Ishikawa (cell line): ENCODE measurements around the gene UBE2H.

Source experiments
- CEBPB ChIP-seq: IDR thresholded peaks from 2 replicates; pipeline ENCODE4 v1.6.1; 2012
- CREB1 ChIP-seq: IDR thresholded peaks from 2 replicates; pipeline ENCODE4 v1.6.1; 2012; ENCODE audit warnings: low read depth
- EGR1 ChIP-seq: IDR thresholded peaks from 2 replicates; pipeline ENCODE4 v1.6.1; 2012
- EP300 ChIP-seq: IDR thresholded peaks from 2 replicates; pipeline ENCODE4 v1.6.1; 2012; ENCODE audit warnings: borderline replicate concordance
- FOXM1 ChIP-seq: IDR thresholded peaks from 2 replicates; pipeline ENCODE4 v1.6.1; 2012; ENCODE audit warnings: low read depth, borderline replicate concordance
- MAX ChIP-seq: IDR thresholded peaks from 2 replicates; pipeline ENCODE4 v1.6.1; 2012
- NFIC ChIP-seq: IDR thresholded peaks from 2 replicates; pipeline ENCODE4 v1.6.1; 2012
- RAD21 ChIP-seq: IDR thresholded peaks from 2 replicates; pipeline ENCODE4 v1.6.1; 2012; ENCODE audit warnings: low read depth
- TAF1 ChIP-seq: IDR thresholded peaks from 2 replicates; pipeline ENCODE4 v1.6.1; 2012; ENCODE audit warnings: low read depth, mild to moderate bottlenecking
- TCF12 ChIP-seq: IDR thresholded peaks from 2 replicates; pipeline ENCODE4 v1.6.1; 2012; ENCODE audit warnings: low read depth
- TEAD4 ChIP-seq: IDR thresholded peaks from 2 replicates; pipeline ENCODE4 v1.6.1; 2012
- USF1 ChIP-seq: IDR thresholded peaks from 2 replicates; pipeline ENCODE4 v1.6.1; 2012
- YY1 ChIP-seq: IDR thresholded peaks from 2 replicates; pipeline ENCODE4 v1.6.1; 2012; ENCODE audit warnings: low read depth
- ZBTB7A ChIP-seq: IDR thresholded peaks from 2 replicates; pipeline ENCODE4 v1.6.1; 2012; ENCODE audit warnings: low read depth
- TF ChIP-seq, protein P1 (sequence below): IDR thresholded peaks from 2 replicates; pipeline ENCODE4 v1.6.1; 2012; ENCODE audit warnings: low read depth, mild to moderate bottlenecking

The UBE2H gene

DNA sequence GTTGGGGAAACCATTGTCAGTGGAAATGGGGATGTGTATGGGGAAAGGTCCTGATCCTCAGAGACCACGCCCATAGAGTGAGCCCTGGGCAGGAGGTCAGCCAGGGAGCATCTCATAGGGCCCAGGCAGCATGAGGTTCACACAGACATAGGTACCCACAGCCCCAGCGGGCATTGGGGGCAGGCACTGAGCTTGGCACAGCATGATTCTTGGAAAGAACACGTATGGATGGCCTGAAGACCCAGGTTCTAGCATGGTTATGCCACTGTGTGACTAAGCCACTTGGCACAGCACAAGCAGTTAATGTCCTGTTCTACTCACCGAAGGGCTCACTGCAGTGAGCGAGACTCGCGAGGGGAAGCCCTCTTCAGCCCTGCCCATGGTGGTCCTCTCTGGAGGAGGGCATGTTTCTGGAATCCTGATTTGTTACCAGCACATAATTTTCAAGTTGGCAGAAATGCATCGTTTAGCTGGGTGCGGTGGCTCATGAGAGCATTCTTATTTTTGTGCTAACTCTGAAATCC is 125.2 kb downstream of the UBE2H start:
- TF ChIP-seq CEBPB, result no peak
- no peak for TF ChIP-seq NFIC

DNA sequence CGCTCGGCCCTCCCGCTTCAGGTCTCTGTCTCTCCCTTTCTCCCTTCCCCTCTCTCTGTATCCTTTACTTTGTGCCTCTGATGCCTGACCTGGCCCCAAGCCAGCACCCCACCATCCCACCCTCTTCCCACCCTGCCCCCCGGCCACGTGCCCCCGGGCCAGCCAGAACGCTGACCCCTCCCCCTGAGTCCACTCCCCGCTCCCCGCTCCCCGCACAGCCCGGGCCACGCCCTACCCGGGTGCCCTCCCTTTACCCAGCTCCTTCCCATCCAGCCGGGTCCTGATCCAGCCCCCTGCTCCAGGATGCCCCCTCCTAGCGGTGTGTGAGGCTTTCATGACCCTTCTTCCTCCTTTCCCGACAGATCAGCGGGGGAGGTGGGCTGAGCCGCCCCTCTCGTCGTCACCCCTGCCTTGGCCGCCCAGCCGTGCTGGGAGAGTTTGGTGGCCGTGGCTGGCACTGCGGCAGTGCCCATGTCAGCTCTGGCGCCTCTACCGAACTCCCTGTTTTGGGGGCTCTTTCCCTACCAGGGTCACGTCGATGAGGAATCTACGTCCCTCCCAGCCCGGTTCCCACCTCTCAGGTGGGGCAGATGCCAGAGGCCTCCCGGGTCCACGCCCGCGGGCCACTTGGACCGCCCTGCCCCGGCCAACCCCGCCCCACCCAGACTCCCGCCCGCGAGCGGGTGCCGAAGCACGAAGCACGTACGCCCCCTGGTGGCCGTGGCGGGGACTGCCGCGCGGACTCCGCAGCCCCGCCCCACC is 127.4 kb downstream of the UBE2H start:
- TF ChIP-seq NFIC (peak; percentile 46), CREB1 (no peak), EGR1 (no peak), EP300 (no peak), ZBTB7A (peak; percentile 97), TEAD4 (peak; percentile 44; the same call in 1 of the 2 replicates), FOXM1 (no peak), MAX (peak; percentile 84), TCF12 (peak; percentile 29; the same call in 1 of the 2 replicates), RAD21 (peak; percentile 71), CEBPB (no peak), USF1 (peak; percentile 79), YY1 (0 out of 2 replicates have a peak, but pooled peaks have one; percentile 41), TAF1 (0 out of 2 replicates have a peak, but pooled peaks have one; percentile 34)
- TF ChIP-seq, protein P1, sequence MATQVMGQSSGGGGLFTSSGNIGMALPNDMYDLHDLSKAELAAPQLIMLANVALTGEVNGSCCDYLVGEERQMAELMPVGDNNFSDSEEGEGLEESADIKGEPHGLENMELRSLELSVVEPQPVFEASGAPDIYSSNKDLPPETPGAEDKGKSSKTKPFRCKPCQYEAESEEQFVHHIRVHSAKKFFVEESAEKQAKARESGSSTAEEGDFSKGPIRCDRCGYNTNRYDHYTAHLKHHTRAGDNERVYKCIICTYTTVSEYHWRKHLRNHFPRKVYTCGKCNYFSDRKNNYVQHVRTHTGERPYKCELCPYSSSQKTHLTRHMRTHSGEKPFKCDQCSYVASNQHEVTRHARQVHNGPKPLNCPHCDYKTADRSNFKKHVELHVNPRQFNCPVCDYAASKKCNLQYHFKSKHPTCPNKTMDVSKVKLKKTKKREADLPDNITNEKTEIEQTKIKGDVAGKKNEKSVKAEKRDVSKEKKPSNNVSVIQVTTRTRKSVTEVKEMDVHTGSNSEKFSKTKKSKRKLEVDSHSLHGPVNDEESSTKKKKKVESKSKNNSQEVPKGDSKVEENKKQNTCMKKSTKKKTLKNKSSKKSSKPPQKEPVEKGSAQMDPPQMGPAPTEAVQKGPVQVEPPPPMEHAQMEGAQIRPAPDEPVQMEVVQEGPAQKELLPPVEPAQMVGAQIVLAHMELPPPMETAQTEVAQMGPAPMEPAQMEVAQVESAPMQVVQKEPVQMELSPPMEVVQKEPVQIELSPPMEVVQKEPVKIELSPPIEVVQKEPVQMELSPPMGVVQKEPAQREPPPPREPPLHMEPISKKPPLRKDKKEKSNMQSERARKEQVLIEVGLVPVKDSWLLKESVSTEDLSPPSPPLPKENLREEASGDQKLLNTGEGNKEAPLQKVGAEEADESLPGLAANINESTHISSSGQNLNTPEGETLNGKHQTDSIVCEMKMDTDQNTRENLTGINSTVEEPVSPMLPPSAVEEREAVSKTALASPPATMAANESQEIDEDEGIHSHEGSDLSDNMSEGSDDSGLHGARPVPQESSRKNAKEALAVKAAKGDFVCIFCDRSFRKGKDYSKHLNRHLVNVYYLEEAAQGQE, result no peak

GRCh38 chr7:129824291-129825208 is 128.2 kb downstream of the UBE2H start:
- TF ChIP-seq ZBTB7A, result no peak
- TF ChIP-seq RAD21, result peak; percentile 25; the same call in 1 of the 2 replicates

DNA sequence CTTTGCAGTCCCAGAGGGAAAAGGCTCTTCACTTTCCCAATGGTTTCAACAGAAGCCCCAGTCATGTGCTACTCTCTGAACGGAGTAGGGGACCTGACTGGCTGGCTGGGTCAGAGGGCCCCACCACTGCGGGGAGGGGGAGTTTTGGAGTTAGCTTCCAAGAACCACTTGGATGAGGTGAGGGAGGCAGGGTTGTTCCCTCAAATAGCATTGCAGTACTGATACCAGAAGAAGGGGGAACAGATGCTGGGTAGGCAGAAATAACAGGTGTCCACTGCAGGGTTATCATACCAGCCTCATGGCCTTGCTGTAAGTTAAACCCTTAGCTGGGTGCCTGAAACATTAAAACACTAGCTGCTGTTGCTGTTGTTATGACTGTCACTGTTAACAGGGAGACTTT is 131.3 kb downstream of the UBE2H start:
- TF ChIP-seq FOXM1 (no peak), CREB1 (no peak), EGR1 (no peak), TAF1 (no peak), ZBTB7A (no peak)

DNA sequence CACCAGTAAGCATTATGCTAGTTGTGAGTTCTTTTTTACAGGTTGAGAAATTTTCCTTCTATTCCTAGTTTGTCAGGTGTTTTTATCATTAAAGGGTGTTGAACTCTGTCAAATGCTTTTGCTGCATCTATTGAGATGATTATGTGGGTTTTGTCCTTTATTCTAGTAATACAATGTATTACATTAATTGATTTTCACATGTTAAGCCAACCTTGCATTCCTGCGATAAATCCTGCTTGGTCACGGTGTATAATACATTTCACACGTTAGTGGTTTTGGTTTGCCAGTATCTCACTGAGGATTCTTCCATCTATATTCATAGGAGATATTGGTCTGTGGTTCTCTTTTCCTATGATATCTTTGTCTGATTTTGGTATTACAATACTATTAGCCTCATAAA is 136.0 kb downstream of the UBE2H start:
- TF ChIP-seq CEBPB, result no peak
- no peak for TF ChIP-seq USF1
- TF ChIP-seq TAF1, result no peak
- no peak for TF ChIP-seq YY1
- TF ChIP-seq TCF12, result no peak
- no peak for TF ChIP-seq ZBTB7A
- no peak for TF ChIP-seq RAD21
- TF ChIP-seq EP300, result no peak
- TF ChIP-seq MAX, result no peak
- no peak for TF ChIP-seq FOXM1
- TF ChIP-seq, protein P1, result no peak
- no peak for TF ChIP-seq NFIC
- TF ChIP-seq TEAD4, result no peak
- TF ChIP-seq EGR1, result no peak
- TF ChIP-seq CREB1, result no peak
